GM19238 (cell line): Measurements from ENCODE around the gene HBA2.
A peak's percentile ranks its signal among the peaks of the same experiment; 100 is the strongest.
"Not testable (repeated sequence)": the region's sequence is repeated elsewhere in the genome, so short reads cannot be mapped to it uniquely, and the experiment has no call there.

ENCODE experiments used
- DNase-seq: peaks from one replicate; pipeline ENCODE4 v3.0.0; 2011; ENCODE audit warnings: low spot score; ENCODE audit not compliant: insufficient read length

Gene HBA2

DNA sequence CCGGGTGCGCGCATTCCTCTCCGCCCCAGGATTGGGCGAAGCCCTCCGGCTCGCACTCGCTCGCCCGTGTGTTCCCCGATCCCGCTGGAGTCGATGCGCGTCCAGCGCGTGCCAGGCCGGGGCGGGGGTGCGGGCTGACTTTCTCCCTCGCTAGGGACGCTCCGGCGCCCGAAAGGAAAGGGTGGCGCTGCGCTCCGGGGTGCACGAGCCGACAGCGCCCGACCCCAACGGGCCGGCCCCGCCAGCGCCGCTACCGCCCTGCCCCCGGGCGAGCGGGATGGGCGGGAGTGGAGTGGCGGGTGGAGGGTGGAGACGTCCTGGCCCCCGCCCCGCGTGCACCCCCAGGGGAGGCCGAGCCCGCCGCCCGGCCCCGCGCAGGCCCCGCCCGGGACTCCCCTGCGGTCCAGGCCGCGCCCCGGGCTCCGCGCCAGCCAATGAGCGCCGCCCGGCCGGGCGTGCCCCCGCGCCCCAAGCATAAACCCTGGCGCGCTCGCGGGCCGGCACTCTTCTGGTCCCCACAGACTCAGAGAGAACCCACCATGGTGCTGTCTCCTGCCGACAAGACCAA is at the start of gene HBA2:
Gene HBA2, plus strand, starts transcription at position 503 of the 568 bp plus-strand sequence. Its CDS starts 37 bp downstream, at position 540.
- DNase-seq: not testable (repeated sequence)

DNA sequence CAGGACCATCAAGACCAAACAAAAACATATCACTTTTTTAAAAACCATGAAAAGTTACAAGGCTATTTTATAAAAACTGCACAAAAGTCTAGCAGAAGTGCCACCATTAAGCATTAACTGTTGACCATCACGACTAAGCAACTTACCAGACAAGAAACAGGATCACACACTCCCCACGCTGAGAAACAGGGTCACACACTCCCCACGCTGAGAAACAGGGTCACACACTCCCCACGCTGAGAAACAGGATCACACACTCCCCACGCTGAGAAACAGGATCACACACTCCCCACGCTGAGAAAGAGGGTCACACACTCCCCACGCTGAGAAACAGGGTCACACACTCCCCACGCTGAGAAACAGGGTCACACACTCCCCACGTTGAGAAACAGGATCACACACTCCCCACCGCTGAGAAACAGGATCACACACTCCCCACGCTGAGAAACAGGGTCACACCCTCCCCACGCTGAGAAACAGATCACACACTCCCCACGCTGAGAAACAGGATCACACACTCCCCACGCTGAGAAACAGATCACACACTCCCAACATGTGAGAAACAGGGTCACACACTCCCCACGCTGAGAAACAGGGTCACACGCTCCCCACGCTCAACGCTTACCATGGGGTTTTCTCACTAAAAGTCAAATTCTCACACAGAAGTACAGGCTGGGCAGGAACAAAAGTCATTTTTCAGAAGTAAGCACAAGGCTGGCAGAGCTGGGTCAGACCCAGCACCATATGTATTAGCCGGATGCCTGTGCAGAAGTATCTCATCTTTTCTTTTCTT is 48.9 kb upstream of the HBA2 start:
- DNase-seq: not testable (repeated sequence)

DNA sequence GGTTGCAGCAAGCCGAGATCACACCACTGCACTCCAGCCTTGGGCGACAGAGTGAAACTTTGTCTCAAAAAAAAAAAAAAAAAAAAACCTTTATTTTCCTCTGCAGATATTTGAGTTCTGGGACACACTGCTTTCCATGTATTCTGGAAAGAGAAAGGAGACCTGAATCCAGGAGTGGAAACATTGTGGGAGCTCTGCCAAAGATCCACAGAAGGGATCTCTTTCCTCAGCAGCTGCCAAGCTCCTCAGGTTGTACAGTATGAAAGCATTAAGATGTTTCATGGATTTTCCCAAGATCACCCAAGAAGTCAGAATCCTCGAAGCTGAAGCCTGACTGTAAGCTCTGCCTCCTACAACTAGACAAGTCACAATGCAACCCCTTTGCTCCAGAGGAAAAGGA is 47.7 kb upstream of the HBA2 start:
- no peak for DNase-seq

DNA sequence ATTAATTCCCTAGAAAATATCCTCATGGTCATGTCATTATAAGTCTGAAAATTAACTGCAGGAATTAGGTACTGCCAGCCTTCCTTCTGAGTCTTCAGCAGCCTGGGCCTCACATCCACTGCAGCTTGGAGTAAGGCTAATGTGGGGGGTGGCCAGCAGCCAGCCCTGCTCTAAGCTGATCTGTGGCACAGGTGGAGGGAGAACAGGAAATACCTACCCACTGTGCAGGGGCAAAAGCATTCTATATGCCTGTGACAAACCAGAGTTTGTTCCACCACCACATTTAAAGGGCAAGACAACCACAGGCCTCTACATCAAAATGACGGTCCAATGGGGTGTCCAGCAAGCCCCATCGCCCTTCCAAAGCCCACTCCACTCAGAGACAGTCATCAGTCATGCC is 43.6 kb upstream of the HBA2 start:
- no peak for DNase-seq

DNA sequence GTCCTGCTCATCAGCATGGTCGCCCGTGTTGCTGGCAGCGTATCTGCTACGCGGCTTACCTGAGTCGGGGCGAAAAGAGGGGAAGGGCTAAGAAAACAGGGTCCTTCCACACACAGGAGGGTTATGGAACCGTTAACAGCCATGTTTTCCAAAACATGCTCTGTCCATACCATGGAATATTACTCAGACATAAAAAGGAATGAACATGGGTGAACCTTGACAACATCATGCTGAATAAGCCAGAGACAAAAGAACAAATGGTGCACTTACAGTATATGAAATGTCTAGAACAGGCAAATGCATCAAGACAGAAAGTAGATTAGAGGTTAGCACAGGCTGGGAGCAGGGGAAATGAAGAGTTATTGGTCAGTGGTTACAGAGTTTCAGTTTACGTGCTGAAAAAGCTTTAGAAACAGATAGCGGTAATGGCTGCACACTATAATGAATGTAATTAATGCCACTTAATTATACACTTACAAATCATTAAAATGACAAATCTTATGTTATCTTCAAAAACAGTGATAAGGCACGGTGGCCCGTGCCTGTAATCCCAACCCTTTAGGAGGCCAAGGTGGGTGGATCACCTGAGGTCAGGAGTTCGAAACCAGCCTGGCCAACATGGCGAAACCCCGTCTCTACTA is 42.0 kb upstream of the HBA2 start:
- no peak for DNase-seq

DNA sequence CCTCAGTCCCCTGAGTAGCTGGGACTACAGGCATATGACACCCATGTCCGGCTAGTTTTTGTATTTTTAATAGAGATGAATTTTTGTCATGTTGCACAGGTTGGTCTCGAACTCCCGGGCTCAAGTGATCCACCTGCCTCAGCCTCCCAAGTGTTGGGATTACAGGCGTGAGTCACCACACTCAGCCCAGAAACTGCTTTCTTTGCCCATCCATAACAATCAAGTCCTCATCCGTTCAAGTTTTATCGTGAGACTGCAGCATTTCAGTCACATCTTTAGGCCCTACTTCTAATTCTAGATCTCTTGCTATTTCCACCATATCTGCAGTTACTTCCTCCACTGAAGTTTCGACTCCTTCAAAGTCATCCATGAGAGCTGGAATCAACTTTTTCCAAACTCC is 40.6 kb upstream of the HBA2 start:
- no peak for DNase-seq

DNA sequence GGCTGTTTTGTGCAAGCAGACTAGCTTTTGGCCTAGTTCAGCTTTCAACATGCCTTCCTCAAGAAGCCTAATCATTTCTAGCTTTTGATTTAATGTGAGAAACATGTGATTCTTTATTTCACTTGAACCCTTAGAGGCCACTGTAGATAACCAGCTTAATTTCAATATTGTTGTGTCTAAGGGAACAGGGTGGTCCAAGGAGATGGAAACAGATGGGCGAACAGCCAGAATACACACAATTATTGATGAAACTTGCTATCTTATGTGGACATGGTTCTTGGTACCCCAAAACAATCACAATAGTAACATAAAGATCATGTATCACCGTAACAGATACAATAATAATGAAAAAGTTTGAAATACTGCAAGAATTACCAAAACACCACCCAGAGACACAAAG is 39.0 kb upstream of the HBA2 start:
- no peak for DNase-seq

DNA sequence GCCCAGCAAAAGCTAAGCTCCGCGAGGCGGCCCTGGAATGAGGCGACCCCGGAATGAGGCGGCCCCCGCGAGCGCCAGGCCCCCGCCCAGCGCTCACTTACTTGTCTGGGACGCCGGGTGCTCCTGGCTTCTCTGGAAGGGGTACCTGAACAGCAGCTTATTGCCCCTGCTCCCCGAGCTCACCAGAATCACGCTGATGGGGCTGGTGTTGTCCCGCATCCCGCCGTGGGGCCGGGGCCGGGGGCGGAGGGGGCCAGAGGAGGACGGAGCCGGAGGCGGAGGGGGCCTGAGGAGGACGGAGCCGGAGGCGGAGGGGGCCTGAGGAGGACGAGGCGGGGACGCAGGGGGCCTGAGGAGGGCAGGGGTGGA is 34.6 kb upstream of the HBA2 start:
- DNase-seq: peak; percentile 30

DNA sequence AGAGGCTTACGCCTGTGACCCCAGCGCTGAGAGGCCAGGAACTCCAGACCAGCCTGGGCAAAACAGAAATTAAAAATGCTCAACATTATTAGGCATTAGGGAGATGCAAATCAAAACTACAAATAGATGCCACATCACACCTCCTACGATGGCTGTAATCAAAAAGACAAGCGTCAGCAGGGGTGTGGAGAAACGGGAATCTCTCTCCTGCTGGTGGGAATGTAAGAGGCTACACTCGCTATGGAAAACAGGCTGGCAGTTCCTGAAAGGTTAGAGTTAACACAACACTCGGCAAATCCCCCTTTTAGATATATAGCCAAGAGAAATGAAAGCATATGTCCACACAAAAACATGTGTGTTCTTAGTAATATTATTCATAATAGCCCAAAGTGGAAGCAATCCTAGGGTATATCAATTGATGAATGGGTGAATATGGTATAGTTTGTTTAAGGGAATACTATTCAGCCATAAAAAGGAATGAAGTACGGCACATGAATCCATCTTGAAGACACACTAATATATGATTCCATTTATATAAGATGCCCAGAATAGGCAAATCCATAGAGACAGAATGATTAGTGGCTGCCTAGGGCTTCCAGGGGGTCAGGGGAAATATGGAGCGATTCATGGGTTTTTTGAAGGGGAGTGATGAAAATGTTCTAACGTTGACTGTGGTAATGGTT is 32.4 kb upstream of the HBA2 start:
- DNase-seq: no peak

DNA sequence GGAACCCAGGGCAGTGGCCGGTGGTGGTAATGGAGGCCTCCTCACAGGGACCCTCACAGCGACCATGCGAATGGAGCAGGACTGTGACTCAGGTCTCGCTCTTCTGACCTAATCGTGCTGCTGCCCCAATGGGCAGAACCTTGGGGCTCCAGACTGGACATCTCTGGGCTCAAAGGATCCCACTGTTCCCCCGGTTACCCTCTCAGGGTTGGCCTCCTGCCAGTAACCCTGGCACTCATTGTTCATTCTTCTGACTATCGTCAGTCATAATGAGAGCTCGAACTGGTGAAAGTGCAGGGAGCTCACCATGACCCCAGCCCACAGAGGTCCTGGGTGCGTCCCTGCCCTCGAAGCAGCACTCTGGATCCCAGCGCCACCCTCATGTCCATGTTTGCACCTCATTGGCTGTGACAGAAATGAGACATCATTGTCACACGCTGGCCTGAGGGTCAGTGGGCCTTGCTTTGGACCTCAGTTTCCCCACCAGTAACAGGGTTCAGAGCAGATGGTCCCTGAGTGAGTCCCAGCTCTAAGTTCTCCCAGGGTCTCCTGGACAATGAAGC is 30.2 kb upstream of the HBA2 start:
- DNase-seq: no peak

DNA sequence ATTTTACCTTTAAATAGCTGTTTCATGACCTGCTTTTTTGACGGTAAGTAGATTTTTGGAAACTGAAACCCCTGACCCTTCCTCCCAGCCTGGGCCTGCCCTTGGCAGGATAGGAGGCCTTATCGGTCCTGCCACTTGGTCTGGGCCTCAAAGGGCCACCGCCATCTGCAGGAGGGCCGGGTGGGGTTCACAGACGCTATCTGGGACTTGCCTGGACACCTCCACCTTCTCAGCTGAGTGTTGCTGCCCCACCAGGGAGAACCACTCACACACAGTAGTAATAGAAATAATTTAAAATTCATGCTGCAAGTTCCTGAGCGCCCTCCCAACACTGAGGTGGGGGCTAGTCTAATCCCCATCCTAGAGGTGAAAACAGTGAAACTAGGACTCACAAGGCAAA is 29.6 kb upstream of the HBA2 start:
- no peak for DNase-seq

DNA sequence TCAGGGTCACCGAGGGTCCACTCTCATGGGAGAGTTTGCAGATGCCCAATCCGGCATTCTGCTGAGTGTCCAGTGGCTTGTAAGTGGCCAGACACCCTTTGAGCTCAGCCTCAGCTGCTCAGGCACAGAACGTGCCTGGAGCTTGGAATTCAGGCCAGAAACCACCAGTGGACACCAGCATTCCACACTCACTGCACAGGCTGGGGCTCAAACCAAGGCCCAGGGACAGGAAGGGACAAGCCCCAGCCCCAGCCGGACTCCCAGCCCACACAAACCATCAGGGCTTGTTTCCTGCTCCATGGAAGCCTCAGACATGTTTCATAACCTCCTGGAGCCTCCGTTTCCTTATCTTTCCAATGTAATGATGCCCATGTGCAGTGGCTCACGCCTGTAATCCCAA is 29.2 kb upstream of the HBA2 start:
- DNase-seq: no peak

DNA sequence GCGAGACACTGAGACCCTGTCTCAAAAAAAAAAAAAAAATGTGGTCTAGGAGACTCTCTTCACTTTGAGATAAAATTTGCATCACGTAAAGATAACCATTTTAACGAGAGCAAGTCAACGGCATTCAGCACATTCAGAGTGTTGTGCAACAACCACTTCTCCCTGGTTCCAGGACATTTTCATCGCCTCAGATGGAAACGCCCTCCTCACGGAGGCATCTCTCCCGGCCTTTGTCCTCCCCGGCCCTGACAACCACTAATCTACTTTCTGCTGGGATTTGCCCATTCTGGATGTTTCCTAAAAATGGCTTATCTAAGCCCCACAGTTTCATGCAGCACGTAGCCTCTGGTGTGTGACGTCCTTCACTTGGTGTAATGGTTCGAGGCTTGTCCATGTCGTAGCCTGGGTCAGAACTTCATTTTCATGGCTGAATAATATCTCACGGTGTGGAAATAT is 27.9 kb upstream of the HBA2 start:
- no peak for DNase-seq

DNA sequence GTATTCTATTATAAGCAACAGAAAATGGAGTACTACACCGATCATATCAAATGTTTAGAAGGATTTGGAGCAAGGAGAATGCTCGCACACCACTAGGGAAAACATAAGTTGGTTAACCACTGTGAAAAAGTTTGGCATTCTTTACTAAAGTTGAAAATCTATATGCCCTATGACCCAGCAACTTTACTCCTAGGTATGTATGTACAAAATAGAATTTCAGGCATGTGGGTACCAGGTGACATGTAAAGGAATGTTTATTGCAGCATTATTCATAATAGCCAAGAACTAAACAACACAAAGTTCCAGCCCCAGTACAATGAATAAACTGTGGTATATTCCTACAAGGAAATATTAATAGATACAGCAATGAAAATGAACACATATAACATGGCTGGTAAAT is 26.0 kb upstream of the HBA2 start:
- DNase-seq: no peak

DNA sequence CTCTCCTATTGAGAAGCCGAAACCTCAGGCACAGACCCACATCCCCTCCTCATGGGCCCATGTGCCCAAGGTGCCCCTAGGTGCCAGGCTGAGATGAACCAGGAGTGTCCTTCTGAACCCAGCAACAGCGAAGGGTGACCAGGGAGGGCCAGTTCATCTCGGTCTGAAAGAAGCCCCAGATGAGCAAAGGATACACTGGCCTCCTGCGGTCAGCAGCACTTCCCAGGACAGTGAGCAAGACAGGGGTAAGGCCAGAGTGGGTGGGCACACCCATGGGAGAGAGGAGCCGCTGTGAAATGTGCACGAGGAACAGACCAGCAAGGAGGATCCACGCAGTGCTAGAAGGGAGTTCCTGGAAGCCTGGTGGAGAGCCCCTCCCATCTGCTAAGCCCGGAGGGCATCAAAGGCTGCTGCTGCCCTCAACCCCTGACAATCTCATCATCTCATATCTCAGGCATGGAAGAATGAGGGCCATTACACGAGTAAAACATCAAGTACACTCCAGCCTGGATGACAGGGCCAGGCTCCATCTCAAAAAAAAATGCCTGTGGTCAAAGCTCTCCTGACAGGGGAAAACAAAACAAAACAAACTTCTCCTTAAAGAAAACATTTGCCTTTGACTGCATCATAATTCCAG is 23.5 kb upstream of the HBA2 start:
- no peak for DNase-seq

DNA sequence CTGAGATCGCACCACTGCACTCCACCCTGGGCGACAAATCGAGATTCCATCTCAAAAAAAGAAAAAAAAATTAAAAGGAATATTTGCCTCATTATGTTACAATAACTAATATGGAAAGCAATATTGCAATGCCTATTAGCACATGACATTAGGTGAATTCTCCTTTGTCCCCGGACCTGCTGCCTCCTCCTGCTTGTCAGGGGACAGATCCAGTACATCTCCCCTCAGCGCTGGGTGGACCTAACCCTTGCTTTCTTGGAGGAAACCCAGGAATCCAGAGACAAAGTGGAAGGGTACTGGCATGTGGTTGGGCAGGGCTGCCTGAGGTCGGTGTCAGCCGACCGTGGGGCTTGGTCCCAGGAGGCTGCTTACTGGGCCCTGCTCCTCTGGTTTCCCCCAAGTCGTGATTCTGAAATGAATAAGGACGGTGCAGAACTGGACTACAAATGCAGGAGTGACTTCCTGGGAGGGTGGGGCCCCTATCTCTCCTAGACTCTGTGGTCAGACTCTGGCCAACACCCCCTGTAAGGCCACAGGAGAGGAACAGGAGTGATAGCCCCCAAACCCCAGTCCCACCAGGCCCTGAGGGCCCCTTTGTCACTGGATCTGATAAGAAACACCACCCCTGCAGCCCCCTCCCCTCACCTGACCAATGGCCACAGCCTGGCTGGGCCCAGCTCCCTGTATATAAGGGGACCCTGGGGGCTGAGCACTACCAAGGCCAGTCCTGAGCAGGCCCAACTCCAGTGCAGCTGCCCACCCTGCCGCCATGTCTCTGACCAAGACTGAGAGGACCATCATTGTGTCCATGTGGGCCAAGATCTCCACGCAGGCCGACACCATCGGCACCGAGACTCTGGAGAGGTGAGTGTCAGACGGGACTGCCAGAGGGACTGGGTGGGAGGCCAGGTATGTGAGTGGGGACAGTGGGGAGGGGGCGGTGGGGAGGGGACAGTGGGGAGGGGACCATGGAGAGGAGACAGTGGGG is 20.2 kb upstream of the HBA2 start, which contains the start of gene HBZ:
Gene HBZ, plus strand, starts transcription at position 504 of the 988 bp plus-strand sequence. Its CDS starts 266 bp downstream, at position 770.
- DNase-seq: no peak

DNA sequence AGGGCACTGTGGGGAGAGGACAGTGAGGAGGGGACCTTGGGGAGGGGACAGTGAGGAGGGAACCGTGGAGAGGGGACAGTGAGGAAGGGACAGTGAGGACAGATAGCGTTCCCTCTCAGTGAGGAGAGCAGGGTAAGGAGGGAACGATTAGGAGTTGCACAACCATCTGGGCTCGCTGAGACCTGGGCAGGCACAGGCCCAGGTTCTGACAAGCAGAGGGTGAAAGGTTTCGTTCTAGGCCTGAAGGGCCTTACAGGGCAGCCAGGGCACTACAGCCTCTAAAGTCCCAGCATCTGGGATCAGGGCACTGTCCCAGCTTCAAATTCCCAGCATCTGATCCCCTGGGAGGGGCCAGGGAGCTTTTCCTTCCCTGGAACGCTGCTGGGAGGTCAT is 19.6 kb upstream of the HBA2 start:
- DNase-seq: not testable (repeated sequence)

DNA sequence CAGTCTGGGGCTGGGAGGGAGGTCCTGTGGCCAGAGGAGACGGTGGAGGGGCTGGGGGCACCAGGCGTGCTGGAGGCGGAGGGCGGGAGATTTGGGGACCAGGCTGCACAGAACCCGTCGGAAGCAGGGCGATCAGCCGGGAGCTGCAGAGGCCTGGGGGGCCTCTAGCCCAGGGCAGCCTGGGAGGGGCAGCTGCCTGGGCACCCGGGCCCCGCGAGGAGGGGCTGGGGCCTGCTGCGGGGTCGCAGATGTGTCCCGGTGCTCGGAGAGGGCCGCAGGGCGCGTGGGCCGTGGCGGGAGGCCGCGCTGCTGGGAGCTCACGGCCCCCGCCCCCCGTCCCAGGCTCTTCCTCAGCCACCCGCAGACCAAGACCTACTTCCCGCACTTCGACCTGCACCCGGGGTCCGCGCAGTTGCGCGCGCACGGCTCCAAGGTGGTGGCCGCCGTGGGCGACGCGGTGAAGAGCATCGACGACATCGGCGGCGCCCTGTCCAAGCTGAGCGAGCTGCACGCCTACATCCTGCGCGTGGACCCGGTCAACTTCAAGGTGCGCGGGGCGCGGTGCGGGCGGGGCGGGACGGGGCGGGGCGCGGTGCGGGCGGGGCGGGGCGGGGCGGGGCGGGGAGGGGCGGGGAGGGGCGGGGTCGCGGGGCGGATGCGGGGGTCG is 19.0 kb upstream of the HBA2 start:
- DNase-seq: not testable (repeated sequence)
